Prostate gland (tissue), 2 donors: ENCODE results near the gene SET.

Experiments
- POLR2A ChIP-seq: fragments of 450-650 bp; IDR thresholded peaks from one replicate; pipeline ENCODE4 v1.6.1; 2016; ENCODE audit warnings: antibody characterized with exemption, mild to moderate bottlenecking
- POLR2AphosphoS5 ChIP-seq: sonication (generic); formaldehyde crosslinking; IDR thresholded peaks from one replicate; pipeline ENCODE4 v1.6.1; 2017; ENCODE audit warnings: antibody characterized with exemption
- TF ChIP-seq, protein P1 (sequence below), 4 experiments: fragments of 200-600 bp in 2 of 4; fragments of 450-650 bp in 2 of 4; sonication (generic) in 2 of 4; IDR thresholded peaks; 1 replicate in 3 of 4; 2 replicates in 1 of 4; pipeline ENCODE4 v1.5.1; 2016 to 2019; ENCODE audit warnings: antibody characterized with exemption in 4 of 4, mild to moderate bottlenecking in 2 of 4, moderate library complexity in 2 of 4

DNA sequence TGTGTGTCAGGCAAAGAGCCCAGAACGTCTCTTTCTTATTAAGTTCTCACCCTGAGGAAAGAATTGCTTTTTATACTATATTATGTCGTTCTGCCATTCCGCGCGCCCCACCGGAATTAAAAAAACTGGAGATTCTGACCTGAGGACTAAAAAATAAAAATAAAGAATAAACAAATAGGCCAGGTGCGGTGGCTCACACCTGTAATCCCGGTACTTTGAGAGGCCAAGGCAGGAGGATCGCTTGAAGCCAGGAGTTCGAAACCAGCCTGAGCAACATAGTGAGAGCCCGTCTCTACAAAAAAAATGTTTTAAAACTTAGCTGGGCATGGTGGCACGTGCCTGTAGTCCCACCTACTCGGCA is 31.7 kb upstream of the SET start:
- TF ChIP-seq, protein P1, sequence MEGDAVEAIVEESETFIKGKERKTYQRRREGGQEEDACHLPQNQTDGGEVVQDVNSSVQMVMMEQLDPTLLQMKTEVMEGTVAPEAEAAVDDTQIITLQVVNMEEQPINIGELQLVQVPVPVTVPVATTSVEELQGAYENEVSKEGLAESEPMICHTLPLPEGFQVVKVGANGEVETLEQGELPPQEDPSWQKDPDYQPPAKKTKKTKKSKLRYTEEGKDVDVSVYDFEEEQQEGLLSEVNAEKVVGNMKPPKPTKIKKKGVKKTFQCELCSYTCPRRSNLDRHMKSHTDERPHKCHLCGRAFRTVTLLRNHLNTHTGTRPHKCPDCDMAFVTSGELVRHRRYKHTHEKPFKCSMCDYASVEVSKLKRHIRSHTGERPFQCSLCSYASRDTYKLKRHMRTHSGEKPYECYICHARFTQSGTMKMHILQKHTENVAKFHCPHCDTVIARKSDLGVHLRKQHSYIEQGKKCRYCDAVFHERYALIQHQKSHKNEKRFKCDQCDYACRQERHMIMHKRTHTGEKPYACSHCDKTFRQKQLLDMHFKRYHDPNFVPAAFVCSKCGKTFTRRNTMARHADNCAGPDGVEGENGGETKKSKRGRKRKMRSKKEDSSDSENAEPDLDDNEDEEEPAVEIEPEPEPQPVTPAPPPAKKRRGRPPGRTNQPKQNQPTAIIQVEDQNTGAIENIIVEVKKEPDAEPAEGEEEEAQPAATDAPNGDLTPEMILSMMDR (IDR thresholded peaks at IDR 0.05), result no peak
- TF ChIP-seq POLR2A (no peak), POLR2AphosphoS5 (no peak)
